RWPE1 (cell line): Measurements from ENCODE around the gene SLC12A7.

Experiments used
- CTCF ChIA-PET: fragments of 350-600 bp; sonication (Branson Sonifier 250); formaldehyde crosslinking; extraction: SDS; loops from one replicate; lab custom pipeline; 2021; lab: Yijun Ruan, JAX
- POLR2A ChIA-PET: fragments of 400-600 bp; formaldehyde crosslinking; extraction: SDS; loops from one replicate; lab custom pipeline; 2020; ENCODE audit warnings: antibody characterized with exemption; ENCODE audit not compliant: low non-redundant PET; lab: Yijun Ruan, JAX
- DNase-seq: peaks from one replicate; pipeline ENCODE4 v3.0.0; 2012; ENCODE audit warnings: low spot score
- H3K27ac ChIP-seq: fragments of 450-650 bp; 2 replicates; pipeline ENCODE4 v1.5.1; 2017
- CTCF ChIP-seq: fragments of 450-650 bp; conservative IDR thresholded peaks from 2 replicates; pipeline ENCODE4 v1.5.1; 2017; ENCODE audit warnings: low read depth, mild to moderate bottlenecking

Gene SLC12A7

DNA sequence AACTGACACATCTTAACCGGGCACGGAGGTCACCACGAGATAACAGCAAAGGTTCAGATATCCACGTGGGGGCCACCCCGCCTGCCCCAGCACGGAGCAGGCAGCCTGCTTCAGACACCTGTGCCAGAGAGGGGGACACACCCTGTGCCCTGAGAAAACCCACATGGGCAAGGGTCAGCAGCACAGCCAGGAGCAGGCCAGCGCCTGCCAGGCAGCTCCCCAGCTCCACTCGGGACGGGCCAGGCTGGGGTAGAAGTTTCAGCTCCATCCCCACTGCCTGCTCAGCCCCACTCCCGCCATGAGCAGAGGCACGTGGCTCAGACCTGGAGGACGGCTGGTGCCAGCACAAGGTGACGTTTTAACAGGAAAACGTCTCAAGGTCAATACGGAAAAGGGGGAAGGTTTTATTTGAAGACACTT lies 22.2 kb downstream of the SLC12A7 start:
- CTCF ChIA-PET: no interaction called here
- POLR2A ChIA-PET: no interaction called here
- peak overlapping the region; percentile 26 for H3K27ac ChIP-seq
- TF ChIP-seq CTCF: no peak
- no peak for DNase-seq

- H3K27ac ChIP-seq: peak overlapping the region; percentile 26; the same call in 1 of the 2 replicates
- TF ChIP-seq CTCF: no peak
- ChIA-PET POLR2A (interaction anchor here (0.5 kb wide), 1 partner anchor 8 kb away, joined by 5 read pairs; no protein-coding TSS in a partner anchor), CTCF (no interaction called here)
- no peak for DNase-seq
Observed at GRCh38 chr5:1089146-1089545, 22.7 kb downstream of the SLC12A7 start.

DNA sequence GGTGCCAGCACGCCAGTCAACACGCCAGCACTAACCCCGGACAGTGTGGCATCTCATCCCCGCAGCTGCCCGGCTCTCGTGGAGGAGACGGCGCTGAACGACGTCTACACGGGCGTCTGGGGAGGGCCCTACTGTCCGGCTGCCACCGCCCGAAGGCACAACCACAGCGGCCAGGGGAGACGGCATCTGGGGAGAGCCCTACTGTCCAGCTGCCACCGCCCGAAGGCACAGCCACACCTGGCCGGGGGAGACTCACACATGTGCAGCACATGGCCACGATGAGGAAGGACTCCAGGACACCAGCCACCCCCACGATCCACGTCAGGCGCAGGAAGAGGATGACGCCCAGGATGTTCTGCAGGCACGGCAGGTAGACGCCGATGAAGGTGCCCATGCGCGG lies 23.1 kb downstream of the SLC12A7 start:
- CTCF ChIA-PET: no interaction called here
- H3K27ac ChIP-seq: no peak overlapping the region
- TF ChIP-seq CTCF: no peak
- no peak for DNase-seq
- POLR2A ChIA-PET: interaction anchor here (0.5 kb wide), 1 partner anchor 8 kb away, joined by 5 read pairs; no protein-coding TSS in a partner anchor

- DNase-seq: no peak
- ChIA-PET POLR2A (no interaction called here), CTCF (no interaction called here)
- no peak for TF ChIP-seq CTCF
- no peak overlapping the region for H3K27ac ChIP-seq
Observed at GRCh38 chr5:1088031-1088430, 23.8 kb downstream of the SLC12A7 start.

GRCh38 chr5:1087428-1087827 lies 24.4 kb downstream of the SLC12A7 start:
- H3K27ac ChIP-seq: 0 out of 2 replicates have a peak overlapping the region, but pooled peaks have one; percentile 15
- ChIA-PET CTCF (no interaction called here), POLR2A (no interaction called here)
- no peak for DNase-seq
- no peak for TF ChIP-seq CTCF

GRCh38 chr5:1086871-1087270 lies 25.0 kb downstream of the SLC12A7 start:
- no peak for DNase-seq

More at GRCh38 chr5:1086871-1087270, 25.0 kb downstream of the SLC12A7 start:
- H3K27ac ChIP-seq: peak overlapping the region; percentile 15; the same call in 1 of the 2 replicates
- TF ChIP-seq CTCF: no peak
- ChIA-PET CTCF (no interaction called here), POLR2A (no interaction called here)
